Measurements from ENCODE around the gene FBLN5. TPM values are rescaled to one million over a fixed set of nuclear protein-coding genes. Genes with fewer than 3 reads are reported as not detected.
A peak's percentile ranks its signal among the peaks of the same experiment; 100 is the strongest.
"Not testable (repeated sequence)": the region's sequence is repeated elsewhere in the genome, so short reads cannot be mapped to it uniquely, and the experiment has no call there.

The FBLN5 gene
- total RNA-seq, 2 experiments from 2014 or later = 1.2 to 1.6 TPM

GRCh38 chr14:91899806-91900205 lies 47.7 kb downstream of the FBLN5 start:
- intact Hi-C loops (cut with micrococcal nuclease) = loop anchor here (2.0 kb wide), 1 partner anchor 249 kb away; no protein-coding TSS in a partner anchor
- no peaks in the 10 kb centered on the region for H3K27me3 Mint-ChIP-seq (ENCODE audit: low read depth)

DNA sequence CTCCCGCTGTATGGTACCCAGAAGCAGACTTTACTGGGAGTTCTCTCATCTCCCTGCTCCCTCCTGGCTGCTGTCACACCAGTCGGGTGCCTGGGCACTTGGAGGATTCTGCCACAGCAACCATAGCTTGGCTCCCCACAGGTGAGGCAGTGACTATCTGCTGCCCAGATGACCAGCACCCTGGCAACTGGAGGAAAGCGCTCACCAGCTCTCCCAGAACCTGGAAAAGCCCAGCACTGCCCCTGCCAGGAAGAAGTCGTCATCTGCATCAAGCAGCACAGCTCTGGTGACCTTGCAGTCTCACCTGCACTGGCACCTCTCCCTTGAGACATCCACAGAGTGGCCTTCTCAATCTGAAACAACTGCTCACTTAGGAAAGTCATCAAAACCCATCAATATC lies 48.3 kb downstream of the FBLN5 start:
- Mint-ChIP-seq H3K36me3 (ENCODE audit: low read depth) (no peaks in the 10 kb centered on the region), H3K27me3 (ENCODE audit: low read depth) (no peaks in the 10 kb centered on the region), H3K27ac (no peak overlapping the region), H3K9me3 (no peaks in the 10 kb centered on the region), H3K4me3 (no peak overlapping the region), H3K4me1 (ENCODE audit: low read depth) (peaks cover 8% of the 10 kb centered on the region)
- intact Hi-C loops (cut with micrococcal nuclease) = loop anchor here (2.0 kb wide), 1 partner anchor 248 kb away; no protein-coding TSS in a partner anchor
- DNase-seq = peak; percentile 68
- CTCF ChIA-PET = interaction anchor here (0.6 to 2.5 kb wide), 14 partner anchors 12 to 251 kb away, joined by 3 to 20 read pairs (median 4); no protein-coding TSS in a partner anchor

More at GRCh38 chr14:91899806-91900205, 47.7 kb downstream of the FBLN5 start:
- CTCF ChIA-PET = interaction anchor here (0.6 to 2.5 kb wide), 10 partner anchors 11 to 252 kb away, joined by 3 to 20 read pairs (median 4); no protein-coding TSS in a partner anchor
- H3K36me3 Mint-ChIP-seq (ENCODE audit: low read depth) = no peaks in the 10 kb centered on the region
- H3K27ac Mint-ChIP-seq = no peak overlapping the region
- H3K4me3 Mint-ChIP-seq = no peak overlapping the region
- no peak for DNase-seq
- peaks cover 7% of the 10 kb centered on the region for H3K4me1 Mint-ChIP-seq (ENCODE audit: low read depth)
- no peaks in the 10 kb centered on the region for H3K9me3 Mint-ChIP-seq

GRCh38 chr14:91898372-91898771 lies 49.1 kb downstream of the FBLN5 start:
- DNase-seq = no peak
- H3K36me3 Mint-ChIP-seq (ENCODE audit: low read depth) = no peaks in the 10 kb centered on the region
- CTCF ChIA-PET = interaction anchor here (0.6 to 2.5 kb wide), 12 partner anchors 10 to 250 kb away, joined by 3 to 20 read pairs (median 4); no protein-coding TSS in a partner anchor
- no peak overlapping the region for H3K27ac Mint-ChIP-seq
- intact Hi-C loops (cut with micrococcal nuclease) = loop anchor here (2.0 kb wide), 1 partner anchor 248 kb away; no protein-coding TSS in a partner anchor
- no peaks in the 10 kb centered on the region for H3K9me3 Mint-ChIP-seq
- H3K27me3 Mint-ChIP-seq (ENCODE audit: low read depth) = no peaks in the 10 kb centered on the region
- H3K4me1 Mint-ChIP-seq (ENCODE audit: low read depth) = peaks cover 16% of the 10 kb centered on the region
- no peak overlapping the region for H3K4me3 Mint-ChIP-seq

DNA sequence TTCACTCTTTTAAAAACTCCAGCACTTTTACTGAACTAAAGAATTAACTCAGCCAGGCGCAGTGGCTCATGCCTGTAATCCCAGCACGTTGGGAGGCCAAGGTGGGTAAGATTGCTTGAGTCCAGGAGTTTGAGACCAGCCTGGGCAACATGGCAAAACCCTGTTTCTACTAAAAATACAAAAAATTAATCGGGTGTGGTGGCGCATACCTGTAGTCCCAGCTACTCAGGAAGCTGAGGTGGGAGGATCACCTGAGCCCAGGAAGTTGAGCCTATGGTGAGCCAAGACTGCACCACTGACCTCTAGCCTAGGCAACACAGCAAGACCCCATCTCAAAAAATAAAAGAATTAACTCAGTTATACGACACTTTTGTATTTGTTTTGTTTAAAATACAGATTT lies 49.8 kb downstream of the FBLN5 start:
- H3K4me1 Mint-ChIP-seq (ENCODE audit: low read depth) = peaks cover 22% of the 10 kb centered on the region
- intact Hi-C loops (cut with micrococcal nuclease) = loop anchor here (2.0 kb wide), 1 partner anchor 247 kb away; no protein-coding TSS in a partner anchor
- not testable (repeated sequence) for H3K9me3 Mint-ChIP-seq; H3K36me3 Mint-ChIP-seq (ENCODE audit: low read depth); H3K27ac Mint-ChIP-seq; H3K27me3 Mint-ChIP-seq (ENCODE audit: low read depth); H3K4me3 Mint-ChIP-seq; DNase-seq
- CTCF ChIA-PET = interaction anchor here (1.8 to 2.5 kb wide), 2 partner anchors 13 kb away, joined by 12 to 15 read pairs; no protein-coding TSS in a partner anchor

DNA sequence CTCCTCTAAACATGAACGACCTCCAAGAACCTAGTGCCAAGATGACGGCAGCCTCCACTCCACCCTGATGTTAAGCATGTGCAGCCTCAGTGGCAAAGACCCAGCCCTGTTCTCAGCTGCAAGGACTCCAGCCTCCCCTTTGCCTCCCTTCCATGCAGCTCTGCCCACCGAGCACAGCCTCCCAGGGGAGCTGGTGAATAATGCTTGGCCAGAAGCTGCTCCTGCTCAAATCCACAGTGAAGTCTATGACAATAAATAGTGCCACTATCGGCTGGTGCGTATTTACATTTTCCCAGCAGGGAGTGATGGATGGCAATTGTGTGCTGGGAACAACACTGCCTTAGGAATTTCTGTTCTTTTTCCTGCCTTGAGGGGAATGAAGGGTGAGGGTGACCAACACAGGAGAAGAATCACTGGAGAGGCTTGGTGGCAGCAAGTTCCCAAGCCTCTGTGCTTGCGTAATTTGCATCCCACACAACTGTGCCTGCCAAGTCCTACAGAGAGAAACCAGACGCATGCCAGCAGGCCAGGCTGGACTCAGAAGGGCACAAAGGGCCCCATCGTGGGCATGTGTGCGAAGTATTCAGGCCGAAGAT lies 50.3 kb downstream of the FBLN5 start:
- H3K9me3 Mint-ChIP-seq = no peaks in the 10 kb centered on the region
- DNase-seq = no peak
- peaks cover 27% of the 10 kb centered on the region for H3K4me1 Mint-ChIP-seq (ENCODE audit: low read depth)
- intact Hi-C loops (cut with micrococcal nuclease) = no loop called here
- CTCF ChIA-PET = interaction anchor here (1.8 kb wide), 1 partner anchor 14 kb away, joined by 15 read pairs; no protein-coding TSS in a partner anchor
- no peak overlapping the region for H3K4me3 Mint-ChIP-seq
- H3K27ac Mint-ChIP-seq = no peak overlapping the region
- H3K27me3 Mint-ChIP-seq (ENCODE audit: low read depth) = no peaks in the 10 kb centered on the region
- no peaks in the 10 kb centered on the region for H3K36me3 Mint-ChIP-seq (ENCODE audit: low read depth)

DNA sequence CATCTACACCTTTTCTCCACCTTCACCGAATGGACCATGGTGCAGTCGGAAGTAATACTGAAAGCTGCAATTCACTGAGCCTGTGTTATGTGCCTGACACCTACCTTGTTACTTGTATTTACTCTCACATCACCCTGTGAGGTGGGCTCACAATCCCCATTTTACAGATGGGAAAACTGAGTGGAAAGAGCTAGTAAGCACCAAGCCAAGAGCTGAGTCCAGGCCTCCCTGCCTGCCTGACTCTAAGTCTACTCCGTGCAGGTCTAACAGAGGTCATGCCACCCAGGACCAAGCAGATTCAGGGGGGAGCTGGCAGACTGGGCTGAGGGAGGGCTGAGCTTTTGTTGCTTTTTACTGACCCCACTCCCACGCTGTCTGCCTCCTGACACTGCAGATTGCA lies 51.1 kb downstream of the FBLN5 start:
- H3K4me1 Mint-ChIP-seq (ENCODE audit: low read depth) = peaks cover 33% of the 10 kb centered on the region
- CTCF ChIA-PET = interaction anchor here (1.4 to 1.8 kb wide), 2 partner anchors 15 to 29 kb away, joined by 4 to 15 read pairs; partner anchors contain the start of gene TC2N
- DNase-seq = no peak
- H3K9me3 Mint-ChIP-seq = no peaks in the 10 kb centered on the region
- intact Hi-C loops (cut with micrococcal nuclease) = no loop called here
- no peak overlapping the region for H3K27ac Mint-ChIP-seq
- H3K27me3 Mint-ChIP-seq (ENCODE audit: low read depth) = no peaks in the 10 kb centered on the region
- no peaks in the 10 kb centered on the region for H3K36me3 Mint-ChIP-seq (ENCODE audit: low read depth)
- no peak overlapping the region for H3K4me3 Mint-ChIP-seq

DNA sequence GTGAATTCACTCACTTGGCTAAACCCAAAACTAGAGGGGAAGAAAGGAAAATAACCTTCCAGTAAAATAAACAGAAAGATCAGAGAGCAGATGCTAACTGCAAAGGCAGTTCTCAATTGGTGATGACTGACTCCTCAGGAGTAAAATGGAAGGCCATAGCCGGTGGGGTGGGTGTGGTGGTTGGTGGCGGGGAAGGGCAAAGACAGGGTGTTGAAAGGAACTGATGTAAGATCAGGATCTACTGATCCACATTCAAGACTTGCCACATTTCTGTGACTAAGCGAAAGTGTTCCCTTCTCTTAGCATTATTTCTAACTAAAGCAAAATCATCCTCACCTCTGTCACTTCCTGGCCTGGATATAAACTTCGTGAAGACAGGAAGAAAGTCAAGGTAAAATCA lies 53.8 kb downstream of the FBLN5 start:
- peaks cover 53% of the 10 kb centered on the region for H3K4me1 Mint-ChIP-seq (ENCODE audit: low read depth)
- DNase-seq = peak; percentile 85
- intact Hi-C loops (cut with micrococcal nuclease) = loop anchor here (1.0 to 5.0 kb wide), 5 partner anchors 12 to 176 kb away; no protein-coding TSS in a partner anchor
- H3K36me3 Mint-ChIP-seq (ENCODE audit: low read depth) = no peaks in the 10 kb centered on the region
- peak overlapping the region; percentile 92 for H3K27ac Mint-ChIP-seq
- H3K27me3 Mint-ChIP-seq (ENCODE audit: low read depth) = no peaks in the 10 kb centered on the region
- no peak overlapping the region for H3K4me3 Mint-ChIP-seq
- H3K9me3 Mint-ChIP-seq = no peaks in the 10 kb centered on the region
- CTCF ChIA-PET = interaction anchor here (0.6 to 2.6 kb wide), 7 partner anchors 13 to 242 kb away, joined by 3 to 13 read pairs (median 4); no protein-coding TSS in a partner anchor

GRCh38 chr14:91893007-91893406 lies 54.5 kb downstream of the FBLN5 start:
- CTCF ChIA-PET = interaction anchor here (0.6 to 2.6 kb wide), 9 partner anchors 10 to 241 kb away, joined by 3 to 13 read pairs (median 5); no protein-coding TSS in a partner anchor
- H3K9me3 Mint-ChIP-seq = no peaks in the 10 kb centered on the region
- peak; percentile 62 for DNase-seq
- H3K4me3 Mint-ChIP-seq = no peak overlapping the region
- H3K27me3 Mint-ChIP-seq (ENCODE audit: low read depth) = no peaks in the 10 kb centered on the region
- H3K36me3 Mint-ChIP-seq (ENCODE audit: low read depth) = no peaks in the 10 kb centered on the region
- H3K27ac Mint-ChIP-seq = peak overlapping the region; percentile 92
- peaks cover 56% of the 10 kb centered on the region for H3K4me1 Mint-ChIP-seq (ENCODE audit: low read depth)
- intact Hi-C loops (cut with micrococcal nuclease) = loop anchor here (1.0 to 5.0 kb wide), 5 partner anchors 12 to 176 kb away; no protein-coding TSS in a partner anchor

DNA sequence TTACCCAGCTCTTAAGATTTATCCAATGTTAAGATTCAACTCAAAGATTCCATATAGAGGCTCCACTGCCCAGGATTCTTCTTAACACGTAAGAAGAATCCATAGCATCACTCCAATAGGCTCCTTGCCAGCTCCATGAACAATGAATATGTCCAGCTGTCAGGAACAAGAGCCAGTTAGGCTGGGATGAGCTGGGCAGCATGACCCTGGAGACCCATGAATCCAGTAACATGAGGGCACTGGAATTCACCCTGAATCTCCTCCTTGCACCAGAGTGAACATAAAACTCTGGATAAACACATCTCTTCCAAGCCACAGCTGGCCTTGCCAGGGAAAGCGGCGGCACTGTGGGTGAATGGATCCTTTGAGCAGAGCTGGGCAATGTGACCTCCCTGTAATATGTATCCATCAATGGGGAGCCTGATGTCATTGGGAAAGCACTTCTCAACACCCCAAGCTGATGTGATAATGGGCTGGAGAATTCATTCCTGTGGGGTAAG lies 55.7 kb downstream of the FBLN5 start:
- H3K27ac Mint-ChIP-seq = no peak overlapping the region
- H3K9me3 Mint-ChIP-seq = no peaks in the 10 kb centered on the region
- no peaks in the 10 kb centered on the region for H3K36me3 Mint-ChIP-seq (ENCODE audit: low read depth)
- H3K4me3 Mint-ChIP-seq = no peak overlapping the region
- H3K4me1 Mint-ChIP-seq (ENCODE audit: low read depth) = peaks cover 56% of the 10 kb centered on the region
- intact Hi-C loops (cut with micrococcal nuclease) = loop anchor here (5.0 kb wide), 1 partner anchor 174 kb away; no protein-coding TSS in a partner anchor
- no peak for DNase-seq
- CTCF ChIA-PET = interaction anchor here (0.6 to 2.6 kb wide), 8 partner anchors 9 to 573 kb away, joined by 3 to 13 read pairs (median 6); partner anchors contain the start of gene TC2N
- H3K27me3 Mint-ChIP-seq (ENCODE audit: low read depth) = no peaks in the 10 kb centered on the region

GRCh38 chr14:91891101-91891500 lies 56.4 kb downstream of the FBLN5 start:
- Mint-ChIP-seq H3K4me1 (ENCODE audit: low read depth) (peaks cover 56% of the 10 kb centered on the region), H3K27me3 (ENCODE audit: low read depth) (no peaks in the 10 kb centered on the region), H3K36me3 (ENCODE audit: low read depth) (no peaks in the 10 kb centered on the region), H3K27ac (no peak overlapping the region), H3K4me3 (no peak overlapping the region), H3K9me3 (no peaks in the 10 kb centered on the region)
- intact Hi-C loops (cut with micrococcal nuclease) = loop anchor here (5.0 kb wide), 1 partner anchor 174 kb away; no protein-coding TSS in a partner anchor
- CTCF ChIA-PET = interaction anchor here (0.6 to 2.6 kb wide), 6 partner anchors 11 to 573 kb away, joined by 3 to 13 read pairs (median 6); partner anchors contain the start of gene TC2N
- DNase-seq = no peak

DNA sequence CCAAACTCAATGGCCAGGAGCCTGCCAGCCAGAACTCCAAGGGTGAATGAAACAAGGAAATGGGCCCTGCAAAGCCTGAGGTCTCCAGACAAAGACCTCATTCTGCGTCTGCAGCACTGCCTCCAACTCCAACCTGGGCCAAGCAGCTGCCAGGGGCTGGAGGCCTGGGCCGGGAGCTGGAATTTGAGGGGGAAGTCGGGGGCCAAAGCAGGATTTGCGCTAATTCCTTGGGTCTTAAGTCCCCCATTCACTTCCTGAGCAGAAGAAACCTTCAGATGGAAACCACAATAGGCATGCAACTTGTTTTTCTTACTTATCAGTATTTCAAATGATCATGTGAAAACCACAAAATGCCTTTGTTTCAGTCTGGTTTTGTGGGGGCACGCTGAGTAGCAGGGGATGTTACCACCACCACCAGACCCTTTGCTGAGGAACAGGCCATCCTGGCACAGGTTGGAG lies 57.2 kb downstream of the FBLN5 start:
- Mint-ChIP-seq H3K4me3 (no peak overlapping the region), H3K9me3 (no peaks in the 10 kb centered on the region), H3K27ac (no peak overlapping the region), H3K4me1 (ENCODE audit: low read depth) (peaks cover 56% of the 10 kb centered on the region), H3K36me3 (ENCODE audit: low read depth) (no peaks in the 10 kb centered on the region), H3K27me3 (ENCODE audit: low read depth) (no peaks in the 10 kb centered on the region)
- intact Hi-C loops (cut with micrococcal nuclease) = loop anchor here (5.0 kb wide), 1 partner anchor 173 kb away; no protein-coding TSS in a partner anchor
- CTCF ChIA-PET = interaction anchor here (0.8 kb wide), 1 partner anchor 175 kb away, joined by 4 read pairs; no protein-coding TSS in a partner anchor
- no peak for DNase-seq
